K562 (cell line): ENCODE data around the gene AIG1. TPM values are rescaled to one million over a fixed set of nuclear protein-coding genes. Genes with fewer than 3 reads are reported as not detected.

Source experiments
- ATAC-seq: fragments of 200-7000 bp; cut with Tn5 transposase; 3 replicates; pipeline ENCODE4 v1.9.1; 2020; ENCODE audit warnings: moderate library complexity
- BruUV-seq: library from RNA; stranded (reverse); fragments of 400-500 nt; replicated peaks from 2 replicates; lab custom pipeline; 2021; lab: Mats Ljungman, UMichigan
- CTCF ChIA-PET: fragments of 300-600 bp; formaldehyde crosslinking; extraction: SDS; loops from one replicate; lab custom pipeline; 2021; ENCODE audit warnings: low intra/inter-chr PET ratio; lab: Yijun Ruan, JAX
- POLR2A ChIA-PET: fragments of 300-600, 350-650 bp; sonication (Branson Sonifier 250); formaldehyde crosslinking; extraction: SDS; loops from one replicate; lab custom pipeline; 2021; ENCODE audit warnings: antibody characterized with exemption, inconsistent platforms; lab: Yijun Ruan, JAX
- DNase-seq, 4 experiments: peaks; one replicate each; pipeline versions ENCODE4 v3.0.0 to v3.0.0-alpha.2; 2011 to 2018; ENCODE audit warnings: low spot score in 3 of 4, mixed read lengths in 3 of 4; ENCODE audit errors: extremely low read depth in 1 of 4
- FAIRE-seq: peaks from 2 replicates; lab custom pipeline; 2011; peaks lifted over from hg19 to GRCh38; lab: Jason Lieb, UNC
- H2AFZ ChIP-seq: 2 replicates; pipeline ENCODE4 v1.6.0; 2011; ENCODE audit warnings: low read depth, low read length, control low read depth, inconsistent platforms
- H3K27ac ChIP-seq: fragments of 200-600 bp; 3 replicates; pipeline ENCODE4 v1.8.0; 2011; ENCODE audit warnings: low read depth, mild to moderate bottlenecking, control low read depth, inconsistent platforms, low read length, moderate library complexity, mixed read lengths; ENCODE audit errors: extremely low read depth
- H3K27me3 ChIP-seq, 2 experiments: fragments of 300-600 bp in 1 of 2; 2 replicates in 1 of 2; 3 replicates in 1 of 2; pipeline versions ENCODE4 v1.6.0 to v1.8.0; 2011; ENCODE audit warnings: inconsistent platforms in 2 of 2, low read length in 2 of 2, mild to moderate bottlenecking in 1 of 2, mixed read lengths in 1 of 2, moderate library complexity in 1 of 2; ENCODE audit not compliant: control insufficient read depth in 2 of 2, insufficient read depth in 2 of 2
- H3K36me3 ChIP-seq: fragments of 300-600 bp; 3 replicates; pipeline ENCODE4 v1.8.0; 2011; ENCODE audit warnings: mild to moderate bottlenecking, low read length, inconsistent platforms; ENCODE audit not compliant: control insufficient read depth, insufficient read depth
- H3K4me1 ChIP-seq, 2 experiments: fragments of 200-600 bp in 1 of 2; replicated peaks in 1 of 2; 2 replicates in 1 of 2; 3 replicates in 1 of 2; pipeline versions ENCODE4 v1.5.1 to v1.8.0; 2011; ENCODE audit warnings: inconsistent platforms in 2 of 2, low read length in 2 of 2, mild to moderate bottlenecking in 1 of 2, mixed read lengths in 1 of 2, moderate library complexity in 1 of 2; ENCODE audit not compliant: control insufficient read depth in 2 of 2, insufficient read depth in 2 of 2
- H3K4me2 ChIP-seq: 2 replicates; pipeline ENCODE4 v1.6.1; 2011; ENCODE audit warnings: low read length, control low read depth, inconsistent platforms, mixed read lengths; ENCODE audit not compliant: insufficient read depth
- H3K4me3 ChIP-seq: fragments of 200-600 bp; sonication (generic), shearing (Covaris generic); 2 replicates; pipeline ENCODE4 v1.5.1; 2016; ENCODE audit warnings: control low read depth, inconsistent platforms
- H3K79me2 ChIP-seq: fragments of 200-600 bp; 3 replicates; pipeline ENCODE4 v1.8.0; 2011; ENCODE audit warnings: low read length, inconsistent platforms; ENCODE audit not compliant: control insufficient read depth, insufficient read depth
- H3K9ac ChIP-seq, 2 experiments: 2 replicates each; pipeline versions ENCODE4 v1.6.0 to v1.6.1; 2011; ENCODE audit warnings: low read depth in 2 of 2, low read length in 2 of 2, control low read depth in 1 of 2, inconsistent platforms in 1 of 2, mild to moderate bottlenecking in 1 of 2, mixed read lengths in 1 of 2; ENCODE audit not compliant: insufficient read depth in 1 of 2
- H3K9me1 ChIP-seq: one replicate; pipeline ENCODE4 v1.6.0; 2011; ENCODE audit warnings: inconsistent platforms, mild to moderate bottlenecking, low read length, moderate library complexity; ENCODE audit not compliant: control insufficient read depth, insufficient read depth
- H3K9me3 ChIP-seq: replicated peaks from 2 replicates; pipeline ENCODE4 v1.5.1; 2011; ENCODE audit warnings: low read depth, low read length, inconsistent platforms; ENCODE audit not compliant: control insufficient read depth, insufficient read depth
- H4K20me1 ChIP-seq: replicated peaks from 2 replicates; pipeline ENCODE4 v1.6.1; 2011; ENCODE audit warnings: low read length, inconsistent platforms, mixed read lengths; ENCODE audit not compliant: control insufficient read depth, insufficient read depth
- BRF1 ChIP-seq: IDR thresholded peaks from 3 replicates; pipeline ENCODE4 v1.6.1; 2011; ENCODE audit warnings: borderline replicate concordance, mild to moderate bottlenecking; ENCODE audit not compliant: insufficient read length; ENCODE audit errors: extremely low read depth
- EP400 ChIP-seq: fragments of 450-650 bp; IDR thresholded peaks from 2 replicates; pipeline ENCODE4 v1.6.1; 2017; ENCODE audit warnings: antibody characterized with exemption, mild to moderate bottlenecking, moderate library complexity
- ETV6 ChIP-seq, 3 experiments: fragments of 150-350 bp in 1 of 3; sonication (generic) in 1 of 3; formaldehyde crosslinking in 1 of 3; IDR thresholded peaks; 2 replicates each; pipeline versions ENCODE4 v1.6.1 to v1.8.0; 2014 to 2022; ENCODE audit warnings: borderline replicate concordance in 2 of 3, low read depth in 2 of 3, antibody characterized with exemption in 1 of 3, low read length in 1 of 3, mild to moderate bottlenecking in 1 of 3, missing genetic modification reagents in 1 of 3
- GTF3C2 ChIP-seq: IDR thresholded peaks from 3 replicates; pipeline ENCODE4 v1.6.1; 2011; ENCODE audit warnings: borderline replicate concordance, mild to moderate bottlenecking, moderate library complexity; ENCODE audit not compliant: insufficient read length; ENCODE audit errors: extremely low read depth
- in situ Hi-C: fragments of 300-500 bp; cut with MboI; formaldehyde crosslinking; loops from 4 replicates; pipeline ENCODE4 v1.15.0; 2018; ENCODE audit warnings: inconsistent platforms, mixed read lengths
- intact Hi-C: fragments of 100-400 bp; cut with micrococcal nuclease; formaldehyde crosslinking; loops from 2 replicates; pipeline ENCODE4 v1.14.2; 2022
- polyA plus RNA-seq, 8 experiments: library from polyadenylated mRNA; depleted of rRNA in 4 of 8; stranded (reverse) in 5 of 8; unstranded in 3 of 8; fragments of >200 nt; fragmentation: Nextera tagmentation in 2 of 8; fragmentation: Illumina TruSeq in 1 of 8; extraction: Ambion mirVana in 2 of 8; extraction: Trizol in 1 of 8; gene quantifications; 2 replicates each; pipeline versions ENCODE4 v1.2.1 to v1.2.3, GENCODE V29; 2011 to 2014; ENCODE audit warnings: inconsistent platforms in 1 of 8, missing spikeins in 1 of 8
- total RNA-seq, 7 experiments: library from RNA; depleted of rRNA in 6 of 7; stranded (reverse); fragments of >200 nt in 6 of 7; fragmentation: Illumina TruSeq in 2 of 7; extraction: Trizol in 2 of 7; gene quantifications; 2 replicates each; pipeline versions ENCODE4 v1.2.1 to v1.2.3, GENCODE V29; 2011 to 2021; ENCODE audit warnings: low replicate concordance in 1 of 7

AIG1 gene
- total and polyA plus RNA-seq, 9 of the 15 experiments (the other 6 are each of a cell fraction or from before 2014, with no cell fraction given): 74.8 to 333 (median 127) TPM

- no peak for TF ChIP-seq GTF3C2
- TF ChIP-seq BRF1: no peak
- no peak for TF ChIP-seq ETV6 (IDR thresholded peaks at IDR 0.05; ENCODE audit: borderline replicate concordance in 1 of 2, low read depth in 2 of 2, low read length in 1 of 2)
- TF ChIP-seq ETV6 (CRISPR knock-in tag; IDR thresholded peaks at IDR 0.05; ENCODE audit: borderline replicate concordance): no peak
- no peak for TF ChIP-seq EP400
- H3K4me1 ChIP-seq: peaks cover 0 to 26% of the 10 kb centered on the region in 2 experiments; a peak in 4 of 5 replicates
- no peak overlapping the region for H3K9ac ChIP-seq
- no peaks in the 10 kb centered on the region for H4K20me1 ChIP-seq
- ATAC-seq: no peak
- peaks cover 96% of the 10 kb centered on the region for H3K36me3 ChIP-seq
- in situ Hi-C loops (no loop called here), intact Hi-C loops (no loop called here)
- no peak overlapping the region for H3K27ac ChIP-seq
- H3K9me3 ChIP-seq: no peaks in the 10 kb centered on the region
- no peak overlapping the region for H3K4me3 ChIP-seq
- H3K4me2 ChIP-seq: no peak overlapping the region
- DNase-seq: no peak
- no peak for FAIRE-seq
- H3K79me2 ChIP-seq: 0 out of 3 replicates have a peak, but pooled peaks cover 7% of the 10 kb centered on the region
- ChIA-PET POLR2A (no interaction called here), CTCF (no interaction called here)
- H2AFZ ChIP-seq: no peak overlapping the region
- H3K27me3 ChIP-seq: no peaks in the 10 kb centered on the region
- no TSS peak for BruUV-seq
- H3K9me1 ChIP-seq: no peaks in the 10 kb centered on the region
These were observed 143.4 kb downstream of the AIG1 start for GRCh38 chr6:143204045-143204444.
